NCI-H82 treated with DMSO at 0.1 percent for 48 hours (cell line): Measurements from ENCODE around the gene KIAA0040.

Experiments
- DNase-seq: peaks from one replicate; lab custom pipeline; 2025; ENCODE audit not compliant: unreplicated experiment; lab: John Stamatoyannopoulos, UW

KIAA0040 gene

DNA sequence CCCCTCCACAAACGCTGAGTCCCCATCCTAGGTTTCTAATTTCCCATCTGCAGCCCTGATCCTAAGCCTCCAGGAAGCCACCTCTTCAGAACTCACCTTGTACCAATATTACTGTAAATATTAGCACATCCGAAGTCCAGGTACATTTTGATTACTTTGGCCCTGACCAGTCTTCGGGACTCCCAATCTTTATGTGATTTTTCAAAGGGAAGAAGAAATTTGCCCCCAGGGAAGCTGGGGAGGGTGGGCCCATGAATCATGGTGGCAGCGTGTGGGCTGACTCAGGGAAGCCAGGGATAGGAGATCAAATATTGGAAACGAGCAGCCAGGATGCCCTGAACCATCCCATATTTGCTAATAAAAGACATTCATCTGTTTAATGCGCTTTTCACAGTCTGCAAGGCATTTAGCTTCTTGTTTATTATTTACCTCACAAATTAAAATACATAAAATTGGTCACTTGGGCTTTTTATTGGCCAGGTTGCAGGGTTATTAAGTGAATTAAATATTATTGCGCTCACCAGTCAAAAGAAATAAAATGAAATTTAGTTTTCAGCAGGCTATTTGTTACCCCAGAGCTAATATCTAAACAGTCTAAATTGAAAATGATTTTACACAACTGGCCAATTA, 46.6 kb downstream of the KIAA0040 start:
- peak; percentile 23 for DNase-seq

DNA sequence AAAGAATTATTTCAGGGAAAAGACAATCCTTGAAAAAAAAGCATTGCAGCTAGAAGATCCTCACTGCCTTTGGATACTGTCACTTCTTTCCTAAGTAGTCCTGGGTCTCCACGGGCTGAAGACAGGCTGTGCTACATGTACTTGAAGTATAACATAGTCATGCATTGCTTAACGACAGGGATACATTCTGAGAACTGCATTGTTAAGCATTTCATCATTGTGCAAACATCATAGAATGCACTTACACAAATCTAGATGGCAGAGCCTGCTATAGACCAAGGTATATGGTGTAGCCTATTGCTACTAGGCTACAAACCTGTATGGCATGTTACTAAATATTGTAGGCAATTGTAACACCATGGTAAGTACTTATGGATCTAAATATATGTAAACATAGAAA, 54.0 kb downstream of the KIAA0040 start:
- no peak for DNase-seq

GRCh38 chr1:175137369-175137768, 55.2 kb downstream of the KIAA0040 start:
- no peak for DNase-seq

- no peak for DNase-seq
Measured at GRCh38 chr1:175136246-175136645, 56.3 kb downstream of the KIAA0040 start.

GRCh38 chr1:175134500-175134899, 58.1 kb downstream of the KIAA0040 start:
- DNase-seq = no peak

GRCh38 chr1:175133673-175134435, 58.7 kb downstream of the KIAA0040 start:
- DNase-seq = no peak

DNA sequence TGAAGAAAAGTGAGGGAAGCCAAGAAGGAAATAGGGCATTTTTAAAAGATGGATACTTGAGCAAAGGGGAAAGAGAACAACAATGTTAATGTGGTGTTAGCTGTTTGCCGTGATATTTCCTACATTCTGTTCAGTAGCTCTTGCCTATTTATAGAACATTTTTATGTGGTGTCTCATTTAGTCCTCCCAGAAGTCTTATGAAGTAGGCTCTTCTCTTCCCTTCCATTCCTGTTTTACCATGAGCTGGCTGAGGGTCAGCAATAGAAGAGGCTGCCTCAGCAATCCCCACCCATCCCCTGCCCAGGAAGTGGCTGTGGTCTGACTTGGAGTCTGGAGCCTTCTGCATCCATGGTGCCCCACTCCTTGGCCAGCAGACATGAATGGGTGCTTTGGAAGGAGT, 60.1 kb downstream of the KIAA0040 start:
- no peak for DNase-seq

GRCh38 chr1:175131095-175131494, 61.5 kb downstream of the KIAA0040 start:
- DNase-seq = no peak

DNA sequence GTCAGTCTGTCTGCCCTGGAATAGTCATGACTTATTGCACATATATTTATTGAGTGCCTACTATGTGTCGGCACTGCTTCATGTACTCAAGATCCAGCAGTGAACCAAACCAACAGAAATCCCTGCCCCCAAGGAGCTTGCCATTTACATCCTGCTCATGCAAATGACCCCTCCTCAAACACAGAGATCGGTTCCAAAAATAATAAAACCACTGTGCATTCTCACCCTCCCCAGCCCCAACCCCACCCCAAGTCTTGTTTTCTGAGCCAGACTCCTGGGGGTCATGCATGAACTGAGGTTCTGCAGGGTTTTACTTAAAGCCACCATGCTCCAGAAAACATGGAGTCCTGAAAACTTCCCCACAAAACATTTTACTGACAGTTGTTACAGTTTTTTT, 61.9 kb downstream of the KIAA0040 start:
- DNase-seq = no peak

- DNase-seq = peak; percentile 99
Measured at GRCh38 chr1:175129997-175130648, 62.5 kb downstream of the KIAA0040 start.

DNA sequence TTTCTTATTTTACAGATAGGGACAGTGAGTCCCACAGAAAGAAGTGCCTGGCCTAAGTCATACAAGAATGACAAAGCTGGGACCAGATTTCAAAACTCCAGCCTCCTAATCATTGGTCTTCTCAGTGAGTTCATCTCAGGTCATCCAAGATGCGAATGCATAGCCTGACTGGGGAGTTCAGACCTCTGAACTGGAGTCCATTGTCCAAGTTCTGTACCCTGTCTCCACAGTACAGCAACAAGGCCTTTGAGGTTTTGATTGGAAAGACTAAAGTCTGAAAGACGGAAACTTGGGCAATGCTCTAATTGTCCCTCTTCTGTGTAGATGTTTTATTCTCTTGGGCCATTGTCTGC, 63.0 kb downstream of the KIAA0040 start:
- DNase-seq = peak; percentile 99

GRCh38 chr1:175129182-175129581, 63.4 kb downstream of the KIAA0040 start:
- peak; percentile 79 for DNase-seq

- no peak for DNase-seq
Measured at GRCh38 chr1:175128523-175128922, 64.1 kb downstream of the KIAA0040 start.

- DNase-seq = no peak
Measured at GRCh38 chr1:175127565-175127964, 65.0 kb downstream of the KIAA0040 start.

DNA sequence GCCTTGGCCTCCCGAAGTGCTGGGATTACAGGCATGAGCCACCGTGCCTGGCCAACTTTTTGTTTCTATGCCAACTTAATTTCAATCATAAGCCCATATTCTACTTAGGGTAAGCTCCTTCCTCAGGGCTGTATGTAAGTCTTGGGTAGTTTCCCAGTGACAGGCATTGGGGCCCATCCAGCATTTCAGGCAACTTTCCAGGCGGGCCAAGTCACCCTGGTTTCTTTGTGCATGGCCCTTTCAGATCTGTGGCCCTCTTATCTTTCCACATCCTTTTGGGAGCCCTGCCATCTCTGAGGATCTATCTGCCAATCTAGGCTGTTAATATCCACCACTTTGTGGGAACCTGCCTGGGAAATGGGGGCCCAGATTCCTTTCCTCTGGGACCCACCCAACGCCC, 66.2 kb downstream of the KIAA0040 start:
- DNase-seq = no peak

DNA sequence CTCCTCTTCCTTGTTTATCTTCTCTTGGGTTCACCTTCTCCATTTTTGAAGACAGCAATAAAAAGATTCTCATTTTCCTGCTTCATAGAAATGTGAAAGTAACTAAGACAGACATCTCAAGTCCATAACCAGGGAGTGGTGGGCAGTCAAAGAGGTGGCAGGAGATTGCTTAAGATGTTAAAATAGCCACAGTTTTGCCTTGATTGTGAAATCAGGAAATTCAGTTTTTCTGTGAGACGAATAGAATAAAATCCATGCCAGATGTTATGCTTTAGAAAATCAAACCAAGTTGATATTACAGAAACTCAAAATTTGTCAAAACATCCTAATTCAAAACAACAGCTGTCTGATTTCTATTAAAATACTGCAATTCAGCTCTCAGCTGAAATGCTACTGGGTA, 67.7 kb downstream of the KIAA0040 start:
- DNase-seq = no peak

DNA sequence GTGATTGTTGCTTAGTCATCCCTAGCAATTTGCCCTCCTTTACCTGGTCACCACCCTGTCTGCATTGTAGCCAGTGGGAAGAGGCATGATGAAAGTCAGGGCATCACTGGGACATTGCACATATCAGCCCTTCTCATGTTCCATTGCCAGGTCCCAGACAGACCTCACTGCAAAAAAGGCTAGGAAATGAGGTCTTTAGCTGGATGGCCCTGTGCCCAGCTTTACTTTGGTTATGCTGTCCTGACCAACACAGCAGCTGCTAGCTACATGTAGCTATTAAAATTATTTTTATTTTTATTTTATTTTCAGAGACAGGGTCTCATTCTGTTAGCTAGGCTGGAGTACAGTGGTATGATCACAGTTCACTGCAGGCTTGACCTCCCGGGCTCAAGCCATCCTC, 72.1 kb downstream of the KIAA0040 start:
- no peak for DNase-seq

GRCh38 chr1:175118375-175119367, 73.9 kb downstream of the KIAA0040 start:
- DNase-seq = no peak

DNA sequence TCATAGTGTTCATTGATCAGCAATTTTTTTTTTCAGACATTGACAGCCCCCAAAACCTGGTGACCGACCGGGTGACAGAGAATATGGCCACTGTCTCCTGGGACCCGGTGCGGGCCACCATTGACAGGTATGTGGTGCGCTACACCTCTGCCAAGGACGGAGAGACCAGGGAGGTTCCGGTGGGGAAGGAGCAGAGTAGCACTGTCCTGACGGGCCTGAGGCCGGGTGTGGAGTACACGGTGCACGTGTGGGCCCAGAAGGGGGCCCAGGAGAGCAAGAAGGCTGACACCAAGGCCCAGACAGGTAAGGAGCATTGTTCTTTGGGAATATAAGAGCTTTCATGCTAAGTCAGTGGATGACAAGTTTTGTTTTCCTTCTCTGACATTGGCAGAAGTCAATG, 75.7 kb downstream of the KIAA0040 start:
- no peak for DNase-seq

- no peak for DNase-seq
Measured at GRCh38 chr1:175116210-175116798, 76.3 kb downstream of the KIAA0040 start.

- DNase-seq = no peak
Measured at GRCh38 chr1:175114996-175115395, 77.6 kb downstream of the KIAA0040 start.
